ENCODE results near the gene PSMD5.
"Not testable (repeated sequence)": the region's sequence is repeated elsewhere in the genome, so short reads cannot be mapped to it uniquely, and the experiment has no call there.

Gene PSMD5

GRCh38 chr9:120807607-120808379, 34.9 kb downstream of the PSMD5 start:
- no peak for DNase-seq (ENCODE audit: low read depth)

DNA sequence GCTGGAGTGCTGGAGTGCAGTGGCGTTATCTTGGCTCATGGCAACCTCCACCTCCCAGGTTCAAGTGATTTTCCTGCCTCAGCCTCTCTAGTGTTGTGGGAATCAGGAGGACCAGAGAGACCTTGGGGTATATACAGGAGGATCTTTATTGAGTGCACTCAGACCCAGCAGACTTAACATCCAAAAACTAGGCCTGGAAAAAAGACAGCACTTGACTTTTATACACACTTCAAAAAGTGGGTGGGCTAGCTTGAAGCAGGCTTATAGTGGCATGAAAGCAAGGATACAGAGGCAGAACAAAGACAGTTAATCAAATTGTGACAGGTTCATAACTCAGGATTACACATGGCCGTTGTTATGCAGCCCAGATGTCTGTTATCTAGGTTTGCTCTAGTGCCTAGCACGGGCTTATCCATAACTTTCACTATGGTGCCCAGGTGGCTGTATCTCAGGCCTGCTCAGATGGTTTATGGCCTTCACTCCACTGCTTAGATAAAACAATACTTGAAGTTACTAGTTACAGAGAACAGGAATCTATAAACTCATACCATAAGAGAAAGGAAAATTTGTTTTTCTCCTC, 37.8 kb downstream of the PSMD5 start:
- DNase-seq (ENCODE audit: low read depth): not testable (repeated sequence)

DNA sequence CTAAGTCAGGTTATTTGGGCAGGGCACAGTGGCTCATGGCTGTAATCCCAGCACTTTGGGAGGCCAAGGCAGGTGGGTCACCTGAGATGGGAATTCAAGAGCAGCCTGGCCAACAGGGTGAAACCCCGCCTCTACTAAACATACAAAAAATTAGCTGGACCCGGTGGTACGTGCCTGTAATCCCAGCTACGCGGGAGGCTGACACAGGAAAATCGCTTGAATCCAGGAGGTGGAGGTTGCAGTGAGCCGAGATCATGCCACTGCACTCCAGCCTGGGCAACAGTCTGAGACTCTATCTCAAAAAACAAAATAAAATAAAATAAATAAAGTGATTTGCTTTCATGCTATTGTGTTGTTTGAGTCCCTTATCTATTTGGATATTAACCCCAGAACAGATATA, 41.3 kb downstream of the PSMD5 start:
- no peak for DNase-seq (ENCODE audit: low read depth)

- peak; percentile 78 for DNase-seq (ENCODE audit: low read depth)
Observed at GRCh38 chr9:120792898-120793765, 49.6 kb downstream of the PSMD5 start, which contains the start of gene FBXW2. TSS of gene FBXW2 (minus strand) at chr9:120793416. CDS start at chr9:120788258, 5,158 bp downstream.

- no peak for DNase-seq (ENCODE audit: low read depth)
Observed at GRCh38 chr9:120791161-120791560, 51.6 kb downstream of the PSMD5 start.

DNA sequence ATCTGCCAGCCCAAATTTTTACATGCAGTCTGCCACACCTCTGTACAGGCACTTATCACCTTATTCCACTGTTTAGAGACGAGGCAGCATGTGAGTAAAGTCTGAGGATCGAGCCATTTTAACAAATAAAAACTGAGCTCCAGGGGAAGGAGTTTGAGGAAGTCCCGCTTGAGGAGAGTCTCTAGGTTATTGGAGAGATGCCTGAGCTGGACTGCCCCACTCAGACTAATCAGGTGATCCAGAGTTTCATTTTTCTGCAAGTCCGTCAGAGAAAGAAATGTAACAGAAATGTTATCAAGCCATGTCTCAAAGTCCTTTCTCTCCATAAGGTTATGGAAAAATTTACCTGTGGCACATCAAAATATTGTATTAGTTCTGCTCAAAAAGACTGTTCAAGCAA, 54.8 kb downstream of the PSMD5 start:
- no peak for DNase-seq (ENCODE audit: low read depth)

- DNase-seq (ENCODE audit: low read depth): no peak
Observed at GRCh38 chr9:120783602-120784047, 59.1 kb downstream of the PSMD5 start.

- no peak for DNase-seq (ENCODE audit: low read depth)
Observed at GRCh38 chr9:120781236-120781635, 61.5 kb downstream of the PSMD5 start.

DNA sequence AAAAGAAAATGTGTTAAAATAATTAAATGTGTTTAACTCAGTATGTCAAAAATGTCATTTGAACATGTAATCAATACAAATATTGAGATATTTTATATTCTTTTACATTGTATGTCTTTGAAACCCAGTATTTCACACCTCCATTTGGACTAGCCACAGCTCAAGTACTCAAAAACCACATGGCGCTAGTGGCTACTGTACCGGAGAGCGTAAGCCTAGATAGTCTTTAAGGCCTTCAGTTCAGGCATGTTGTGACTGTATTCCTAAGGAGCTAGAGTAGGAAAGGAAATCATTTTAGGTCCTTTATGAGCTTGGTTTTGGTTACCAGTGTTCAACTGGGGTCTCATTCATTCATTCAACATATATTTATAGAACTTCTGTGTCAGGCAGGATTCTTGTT, 62.4 kb downstream of the PSMD5 start:
- DNase-seq (ENCODE audit: low read depth): no peak

- DNase-seq (ENCODE audit: low read depth): no peak
Observed at GRCh38 chr9:120779227-120779626, 63.5 kb downstream of the PSMD5 start.

DNA sequence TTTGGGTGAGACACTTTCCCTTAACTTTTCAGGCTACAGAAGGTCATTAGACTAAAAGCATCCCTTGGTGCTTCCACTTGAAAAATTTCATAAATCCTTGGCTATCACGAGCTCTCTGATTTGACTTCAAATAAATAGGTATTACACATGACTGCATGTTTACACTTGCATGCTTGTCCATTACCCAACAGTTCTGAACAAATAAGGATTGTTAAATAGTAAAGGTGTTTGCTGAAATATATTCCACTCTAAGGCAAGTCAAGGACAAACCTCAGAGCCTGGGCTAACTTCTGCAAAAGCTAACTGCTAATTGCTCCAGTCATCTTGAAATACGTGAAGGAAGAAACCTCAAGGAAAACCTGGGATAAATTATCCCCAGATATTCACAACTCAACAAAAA, 64.0 kb downstream of the PSMD5 start:
- DNase-seq (ENCODE audit: low read depth): no peak

DNA sequence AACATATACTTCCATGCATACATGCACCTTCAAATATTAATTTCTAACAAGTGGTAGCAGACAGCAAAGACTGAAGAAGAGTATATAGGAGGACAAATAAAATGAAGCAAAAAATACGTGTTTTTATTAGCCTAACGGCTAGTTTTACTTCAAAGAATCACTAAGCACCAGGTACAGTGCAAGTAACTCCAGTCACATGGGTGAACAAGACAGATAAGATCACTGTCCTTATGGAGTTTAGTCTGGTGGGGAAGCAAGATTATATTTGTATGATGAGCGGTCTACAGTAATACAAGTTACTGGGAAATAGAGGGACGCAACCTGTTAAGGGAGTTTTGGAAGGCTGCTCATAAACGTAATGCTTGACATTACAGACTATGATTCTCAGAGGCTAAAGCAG, 65.5 kb downstream of the PSMD5 start:
- DNase-seq (ENCODE audit: low read depth): no peak

DNA sequence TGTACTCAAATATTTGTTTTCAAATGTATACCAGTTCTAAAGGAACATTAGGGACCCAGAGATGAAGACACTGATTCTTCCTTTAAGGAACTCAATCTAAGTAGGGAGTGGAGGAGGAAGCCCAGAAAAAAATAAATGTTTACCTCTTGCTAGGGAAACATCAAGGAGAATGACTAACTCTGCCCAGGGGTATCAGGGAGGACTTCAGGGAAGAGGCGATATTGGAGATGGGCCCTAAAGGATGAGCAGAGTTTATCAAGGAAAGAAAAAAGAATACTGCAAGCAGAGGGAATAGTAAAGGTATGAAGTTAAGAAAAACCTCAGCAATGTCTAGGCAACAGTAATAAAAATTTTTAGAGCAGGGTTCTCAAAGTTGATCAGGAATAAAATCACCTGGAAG, 65.9 kb downstream of the PSMD5 start:
- DNase-seq (ENCODE audit: low read depth): no peak

- DNase-seq (ENCODE audit: low read depth): no peak
Observed at GRCh38 chr9:120775859-120776258, 66.9 kb downstream of the PSMD5 start.

- DNase-seq (ENCODE audit: low read depth): no peak
Observed at GRCh38 chr9:120774719-120775118, 68.0 kb downstream of the PSMD5 start.

- DNase-seq (ENCODE audit: low read depth): no peak
Observed at GRCh38 chr9:120773256-120773655, 69.5 kb downstream of the PSMD5 start.

GRCh38 chr9:120770931-120771330, 71.8 kb downstream of the PSMD5 start:
- no peak for DNase-seq (ENCODE audit: low read depth)

- no peak for DNase-seq (ENCODE audit: low read depth)
Observed at GRCh38 chr9:120768886-120769285, 73.8 kb downstream of the PSMD5 start.

GRCh38 chr9:120768247-120768646, 74.5 kb downstream of the PSMD5 start:
- no peak for DNase-seq (ENCODE audit: low read depth)

DNA sequence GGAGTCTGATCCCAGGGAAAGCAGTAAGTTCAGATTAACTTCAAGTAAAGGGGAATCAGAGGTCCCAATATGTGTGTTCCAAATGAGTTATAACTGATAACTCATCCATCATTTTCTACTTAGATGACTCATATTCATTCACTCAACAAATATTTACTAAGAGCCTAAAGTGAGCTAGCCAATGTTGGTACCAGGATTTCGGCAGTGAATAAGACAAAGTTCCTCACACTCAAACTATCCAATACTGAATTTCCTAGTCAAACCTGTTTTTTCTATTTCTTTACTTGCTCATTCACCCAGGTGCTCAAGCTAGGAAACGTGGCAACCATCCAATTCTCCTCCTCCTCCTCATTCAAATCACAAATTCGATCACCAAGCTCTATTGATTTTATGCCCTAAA, 75.3 kb downstream of the PSMD5 start:
- no peak for DNase-seq (ENCODE audit: low read depth)
